ENCODE results near the gene CHSY1. TPM values are rescaled to one million over a fixed set of nuclear protein-coding genes. Genes with fewer than 3 reads are reported as not detected.

CHSY1 gene
- total RNA-seq, 4 donors from 2014 or later, result 16.9 to 85.3 (median 39.4) TPM

DNA sequence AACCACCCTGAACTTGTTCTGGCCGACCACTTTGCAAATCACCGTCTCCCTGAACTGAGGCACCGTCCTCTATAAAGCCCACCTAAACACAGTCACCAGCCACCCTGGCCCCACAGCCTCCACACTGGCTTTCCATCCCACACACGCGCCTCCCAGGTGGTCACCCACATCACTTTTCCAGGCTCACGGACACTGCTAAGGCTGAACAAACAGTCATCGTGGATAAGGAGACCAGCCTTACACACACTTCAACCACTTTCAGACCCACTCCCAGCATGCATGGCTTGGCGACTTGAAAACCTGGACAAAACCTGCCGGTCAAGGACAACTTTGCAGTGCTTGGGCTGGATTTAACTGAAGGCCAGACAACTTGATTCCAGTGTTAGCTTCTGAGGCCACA lies 8.4 kb downstream of the CHSY1 start:
- no peak for ATAC-seq (ENCODE audit: low FRiP score)
- TF ChIP-seq, protein P1, sequence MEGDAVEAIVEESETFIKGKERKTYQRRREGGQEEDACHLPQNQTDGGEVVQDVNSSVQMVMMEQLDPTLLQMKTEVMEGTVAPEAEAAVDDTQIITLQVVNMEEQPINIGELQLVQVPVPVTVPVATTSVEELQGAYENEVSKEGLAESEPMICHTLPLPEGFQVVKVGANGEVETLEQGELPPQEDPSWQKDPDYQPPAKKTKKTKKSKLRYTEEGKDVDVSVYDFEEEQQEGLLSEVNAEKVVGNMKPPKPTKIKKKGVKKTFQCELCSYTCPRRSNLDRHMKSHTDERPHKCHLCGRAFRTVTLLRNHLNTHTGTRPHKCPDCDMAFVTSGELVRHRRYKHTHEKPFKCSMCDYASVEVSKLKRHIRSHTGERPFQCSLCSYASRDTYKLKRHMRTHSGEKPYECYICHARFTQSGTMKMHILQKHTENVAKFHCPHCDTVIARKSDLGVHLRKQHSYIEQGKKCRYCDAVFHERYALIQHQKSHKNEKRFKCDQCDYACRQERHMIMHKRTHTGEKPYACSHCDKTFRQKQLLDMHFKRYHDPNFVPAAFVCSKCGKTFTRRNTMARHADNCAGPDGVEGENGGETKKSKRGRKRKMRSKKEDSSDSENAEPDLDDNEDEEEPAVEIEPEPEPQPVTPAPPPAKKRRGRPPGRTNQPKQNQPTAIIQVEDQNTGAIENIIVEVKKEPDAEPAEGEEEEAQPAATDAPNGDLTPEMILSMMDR (IDR thresholded peaks at IDR 0.05), result no peak
- no peak for DNase-seq (ENCODE audit: low spot score)

DNA sequence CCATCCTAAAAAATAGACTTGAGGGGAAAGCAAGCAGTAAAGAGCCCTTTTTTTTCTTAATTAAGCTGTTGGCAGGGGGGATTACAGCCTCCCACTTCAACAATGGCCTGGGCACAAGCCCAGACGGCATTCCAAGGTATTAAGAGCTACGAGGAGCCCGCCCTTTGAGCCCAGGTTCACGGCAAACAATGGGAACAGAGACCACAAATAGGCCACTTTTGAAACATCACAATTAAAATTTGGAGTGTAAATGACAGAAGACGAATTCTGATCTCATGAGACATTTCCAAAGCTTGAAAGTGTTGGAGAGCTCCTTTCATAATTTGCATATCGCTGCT lies 8.9 kb downstream of the CHSY1 start:
- ATAC-seq (ENCODE audit: low FRiP score) (no peak), DNase-seq (ENCODE audit: low spot score) (no peak)
- TF ChIP-seq, protein P1 (IDR thresholded peaks at IDR 0.05), result no peak

DNA sequence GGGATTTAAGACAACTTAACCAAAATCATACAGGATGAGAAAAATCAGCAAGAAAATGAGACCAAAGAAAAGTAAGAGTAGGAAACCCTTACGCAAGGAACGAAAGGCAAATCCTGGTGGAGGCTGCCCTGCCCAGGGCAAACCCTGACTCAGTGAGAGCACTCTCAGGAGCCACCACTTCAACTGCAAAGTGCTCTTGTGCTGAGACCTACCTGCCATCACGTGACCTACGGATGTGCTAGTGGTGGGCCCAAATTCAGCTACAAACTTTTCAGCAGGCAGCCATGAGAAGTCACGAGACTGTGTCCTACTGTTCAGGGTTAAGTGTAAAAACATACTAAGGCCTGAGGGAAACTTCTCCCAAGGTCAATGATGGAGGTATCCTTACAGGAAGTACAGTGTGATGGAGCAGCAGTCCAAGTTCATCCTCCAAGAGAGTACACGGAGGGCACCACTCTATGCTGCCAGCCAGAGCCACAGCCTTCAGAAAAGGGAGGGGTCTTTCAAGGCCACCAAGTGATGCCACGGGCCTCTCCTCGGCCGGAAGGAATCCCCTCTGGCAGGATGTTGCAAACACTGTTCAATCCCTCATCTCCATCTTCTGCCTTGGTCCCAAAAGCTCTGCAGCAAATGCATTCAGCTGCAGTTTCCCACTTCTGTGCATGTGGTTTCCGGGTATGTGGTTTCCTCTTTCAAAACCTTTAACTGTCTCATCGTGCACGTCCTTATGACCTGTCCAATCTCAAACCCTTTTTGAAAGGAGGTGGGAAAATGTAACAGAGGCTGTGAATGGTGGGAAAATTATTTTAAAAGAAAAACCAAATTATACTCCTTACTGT lies 9.5 kb downstream of the CHSY1 start:
- TF ChIP-seq, protein P1 (IDR thresholded peaks at IDR 0.05), result no peak
- no peak for ATAC-seq (ENCODE audit: low FRiP score)
- no peak for DNase-seq (ENCODE audit: low spot score)

DNA sequence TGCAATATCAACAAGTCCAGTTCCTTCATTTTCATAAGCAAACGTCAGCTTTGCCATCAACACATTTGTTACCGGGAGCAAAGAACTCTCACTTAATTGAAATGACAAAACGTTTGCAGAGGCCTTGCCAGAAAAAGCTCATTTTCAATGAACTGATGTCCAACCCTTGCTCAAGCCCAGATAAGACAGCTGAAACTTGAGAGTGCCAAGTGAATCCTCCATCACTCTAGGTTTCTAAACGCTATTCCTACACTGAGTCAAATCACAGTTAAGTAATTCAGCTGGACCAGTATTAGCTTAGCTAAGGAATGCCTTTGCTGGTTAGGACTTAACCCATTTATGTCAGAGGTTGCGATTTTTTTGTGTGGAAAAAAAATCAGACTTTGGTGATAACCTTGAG lies 11.5 kb downstream of the CHSY1 start:
- ATAC-seq (ENCODE audit: low FRiP score) (peak; percentile 89), DNase-seq (ENCODE audit: low spot score) (no peak)
- TF ChIP-seq, protein P1 (IDR thresholded peaks at IDR 0.05), result no peak

DNA sequence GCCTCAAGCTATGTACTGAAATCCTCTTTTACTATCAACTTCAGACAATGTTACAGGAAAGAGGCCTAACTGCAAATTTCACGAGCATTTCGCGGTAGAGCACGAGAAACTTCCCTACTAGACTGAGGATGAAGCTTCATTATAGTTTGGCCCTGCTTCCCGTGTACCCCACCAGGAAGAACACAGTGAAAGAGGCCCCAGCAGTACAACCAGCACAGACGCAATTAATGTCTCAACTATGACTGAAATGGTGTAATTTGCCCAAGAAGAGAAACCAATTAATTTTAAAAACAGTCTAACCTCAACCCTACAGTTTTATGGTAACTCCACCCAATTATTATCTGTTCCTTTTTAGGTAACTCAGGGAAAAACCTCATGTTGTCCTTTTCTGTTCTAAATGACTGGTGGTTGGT lies 12.1 kb downstream of the CHSY1 start:
- ATAC-seq (ENCODE audit: low FRiP score) (no peak), DNase-seq (ENCODE audit: low spot score) (no peak)
- TF ChIP-seq, protein P1 (IDR thresholded peaks at IDR 0.05), result no peak

DNA sequence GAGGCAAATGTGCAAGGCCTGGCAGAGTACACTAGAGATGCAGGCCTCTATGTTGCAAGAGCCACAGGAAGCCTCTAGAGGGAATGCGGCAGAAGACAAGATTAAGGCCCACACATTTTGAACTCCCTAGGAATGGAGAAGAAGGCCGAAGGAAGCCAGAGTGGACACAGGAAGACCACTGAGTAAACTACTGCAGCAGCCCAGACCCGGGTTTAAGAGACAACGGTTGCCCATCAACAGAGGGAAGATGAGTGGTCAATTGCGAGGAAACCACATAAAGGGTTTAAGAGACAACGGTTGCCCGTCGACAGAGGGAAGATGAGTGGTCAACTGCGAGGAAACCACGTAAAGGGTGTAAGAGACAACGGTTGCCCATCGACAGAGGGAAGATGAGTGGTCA lies 14.6 kb downstream of the CHSY1 start:
- no peak for ATAC-seq (ENCODE audit: low FRiP score)
- TF ChIP-seq, protein P1 (IDR thresholded peaks at IDR 0.05), result no peak
- no peak for DNase-seq (ENCODE audit: low spot score)

DNA sequence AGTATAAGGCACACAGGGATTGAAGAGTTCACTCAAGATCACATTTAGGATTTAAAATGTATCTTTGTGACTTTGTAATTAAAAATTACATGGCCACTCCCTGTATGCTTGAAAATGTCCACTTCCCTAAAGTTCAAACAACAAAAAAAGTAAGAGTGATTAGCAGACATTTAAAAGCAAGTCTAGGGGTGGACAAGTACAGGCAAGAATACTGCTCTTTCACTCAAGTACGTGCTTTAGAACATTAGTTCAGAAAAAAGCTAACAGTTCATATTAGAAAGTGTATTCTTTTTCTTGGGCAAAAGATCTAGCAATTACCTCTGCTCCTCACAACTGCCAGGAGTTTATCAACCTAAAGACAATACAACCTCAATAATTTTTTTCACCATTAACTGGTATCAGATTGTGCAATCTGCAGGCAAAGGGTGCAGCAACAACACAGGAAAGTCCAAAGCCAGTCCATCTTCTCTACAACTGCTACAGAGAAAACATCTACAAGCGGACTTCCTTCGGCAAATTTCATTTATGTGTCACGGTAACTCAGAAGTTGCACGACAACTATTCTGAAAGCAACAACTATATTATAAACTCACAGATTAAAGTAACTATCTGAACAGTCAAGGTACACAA lies 18.1 kb downstream of the CHSY1 start:
- TF ChIP-seq, protein P1 (IDR thresholded peaks at IDR 0.05), result no peak
- ATAC-seq (ENCODE audit: low FRiP score), result no peak
- no peak for DNase-seq (ENCODE audit: low spot score)

Measured in omental fat pad (tissue), 4 donors.